K562 (cell line): ENCODE data around the gene SAFB. TPM values are rescaled to one million over a fixed set of nuclear protein-coding genes. Genes with fewer than 3 reads are reported as not detected.

ENCODE experiments used
- ETV6 ChIP-seq, 3 experiments: fragments of 150-350 bp in 1 of 3; sonication (generic) in 1 of 3; formaldehyde crosslinking in 1 of 3; IDR thresholded peaks; 2 replicates each; pipeline versions ENCODE4 v1.6.1 to v1.8.0; 2014 to 2022; ENCODE audit warnings: borderline replicate concordance in 2 of 3, low read depth in 2 of 3, antibody characterized with exemption in 1 of 3, low read length in 1 of 3, mild to moderate bottlenecking in 1 of 3, missing genetic modification reagents in 1 of 3
- RHOXF2B ChIP-seq: fragments of 250-450 bp; sonication (Bioruptor Pico); conservative IDR thresholded peaks from 2 replicates; pipeline ENCODE4 v1.5.1; 2021
- ZNF655 ChIP-seq: fragments of 250-450 bp; sonication (Bioruptor Pico); IDR thresholded peaks from 2 replicates; pipeline ENCODE4 v1.5.0; 2021
- ZNF778 ChIP-seq: fragments of 450-650 bp; formaldehyde crosslinking; IDR thresholded peaks from 2 replicates; pipeline ENCODE4 v1.4.0; 2020; ENCODE audit warnings: mild to moderate bottlenecking, moderate library complexity
- polyA plus RNA-seq, 8 experiments: library from polyadenylated mRNA; depleted of rRNA in 4 of 8; stranded (reverse) in 5 of 8; unstranded in 3 of 8; fragments of >200 nt; fragmentation: Nextera tagmentation in 2 of 8; fragmentation: Illumina TruSeq in 1 of 8; extraction: Ambion mirVana in 2 of 8; extraction: Trizol in 1 of 8; gene quantifications; 2 replicates each; pipeline versions ENCODE4 v1.2.1 to v1.2.3, GENCODE V29; 2011 to 2014; ENCODE audit warnings: inconsistent platforms in 1 of 8, missing spikeins in 1 of 8
- total RNA-seq, 7 experiments: library from RNA; depleted of rRNA in 6 of 7; stranded (reverse); fragments of >200 nt in 6 of 7; fragmentation: Illumina TruSeq in 2 of 7; extraction: Trizol in 2 of 7; gene quantifications; 2 replicates each; pipeline versions ENCODE4 v1.2.1 to v1.2.3, GENCODE V29; 2011 to 2021; ENCODE audit warnings: low replicate concordance in 1 of 7
- TF ChIP-seq, protein P1 (sequence below): fragments of 450-650 bp; formaldehyde crosslinking; IDR thresholded peaks from 2 replicates; pipeline ENCODE4 v1.4.0; 2022; ENCODE audit warnings: missing genetic modification characterization
- TF ChIP-seq, protein P2 (sequence below): fragments of 450-650 bp; IDR thresholded peaks from 2 replicates; pipeline ENCODE4 v1.6.1; 2016; ENCODE audit warnings: mild to moderate bottlenecking, moderate library complexity
- TF ChIP-seq, protein P3 (sequence below): fragments of 450-650 bp; formaldehyde crosslinking; IDR thresholded peaks from 2 replicates; pipeline ENCODE4 v1.4.0; 2020; ENCODE audit warnings: mild to moderate bottlenecking, moderate library complexity

Gene SAFB
- total and polyA plus RNA-seq, 9 of the 15 experiments (the other 6 are each of a cell fraction or from before 2014, with no cell fraction given) = 1.1 to 151 (median 83.1) TPM

GRCh38 chr19:5686647-5687359, 63.9 kb downstream of the SAFB start (continued):
- TF ChIP-seq, protein P1, sequence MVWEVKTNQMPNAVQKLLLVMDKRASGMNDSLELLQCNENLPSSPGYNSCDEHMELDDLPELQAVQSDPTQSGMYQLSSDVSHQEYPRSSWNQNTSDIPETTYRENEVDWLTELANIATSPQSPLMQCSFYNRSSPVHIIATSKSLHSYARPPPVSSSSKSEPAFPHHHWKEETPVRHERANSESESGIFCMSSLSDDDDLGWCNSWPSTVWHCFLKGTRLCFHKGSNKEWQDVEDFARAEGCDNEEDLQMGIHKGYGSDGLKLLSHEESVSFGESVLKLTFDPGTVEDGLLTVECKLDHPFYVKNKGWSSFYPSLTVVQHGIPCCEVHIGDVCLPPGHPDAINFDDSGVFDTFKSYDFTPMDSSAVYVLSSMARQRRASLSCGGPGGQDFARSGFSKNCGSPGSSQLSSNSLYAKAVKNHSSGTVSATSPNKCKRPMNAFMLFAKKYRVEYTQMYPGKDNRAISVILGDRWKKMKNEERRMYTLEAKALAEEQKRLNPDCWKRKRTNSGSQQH (CRISPR knock-in tag) = no peak
- TF ChIP-seq RHOXF2B (CRISPR knock-in tag) (no peak), ZNF655 (CRISPR knock-in tag) (no peak), ZNF778 (no peak), ETV6 (IDR thresholded peaks at IDR 0.05; ENCODE audit: borderline replicate concordance in 1 of 2, low read depth in 2 of 2, low read length in 1 of 2) (no peak), ETV6 (CRISPR knock-in tag; IDR thresholded peaks at IDR 0.05; ENCODE audit: borderline replicate concordance) (no peak)
- TF ChIP-seq, protein P2, sequence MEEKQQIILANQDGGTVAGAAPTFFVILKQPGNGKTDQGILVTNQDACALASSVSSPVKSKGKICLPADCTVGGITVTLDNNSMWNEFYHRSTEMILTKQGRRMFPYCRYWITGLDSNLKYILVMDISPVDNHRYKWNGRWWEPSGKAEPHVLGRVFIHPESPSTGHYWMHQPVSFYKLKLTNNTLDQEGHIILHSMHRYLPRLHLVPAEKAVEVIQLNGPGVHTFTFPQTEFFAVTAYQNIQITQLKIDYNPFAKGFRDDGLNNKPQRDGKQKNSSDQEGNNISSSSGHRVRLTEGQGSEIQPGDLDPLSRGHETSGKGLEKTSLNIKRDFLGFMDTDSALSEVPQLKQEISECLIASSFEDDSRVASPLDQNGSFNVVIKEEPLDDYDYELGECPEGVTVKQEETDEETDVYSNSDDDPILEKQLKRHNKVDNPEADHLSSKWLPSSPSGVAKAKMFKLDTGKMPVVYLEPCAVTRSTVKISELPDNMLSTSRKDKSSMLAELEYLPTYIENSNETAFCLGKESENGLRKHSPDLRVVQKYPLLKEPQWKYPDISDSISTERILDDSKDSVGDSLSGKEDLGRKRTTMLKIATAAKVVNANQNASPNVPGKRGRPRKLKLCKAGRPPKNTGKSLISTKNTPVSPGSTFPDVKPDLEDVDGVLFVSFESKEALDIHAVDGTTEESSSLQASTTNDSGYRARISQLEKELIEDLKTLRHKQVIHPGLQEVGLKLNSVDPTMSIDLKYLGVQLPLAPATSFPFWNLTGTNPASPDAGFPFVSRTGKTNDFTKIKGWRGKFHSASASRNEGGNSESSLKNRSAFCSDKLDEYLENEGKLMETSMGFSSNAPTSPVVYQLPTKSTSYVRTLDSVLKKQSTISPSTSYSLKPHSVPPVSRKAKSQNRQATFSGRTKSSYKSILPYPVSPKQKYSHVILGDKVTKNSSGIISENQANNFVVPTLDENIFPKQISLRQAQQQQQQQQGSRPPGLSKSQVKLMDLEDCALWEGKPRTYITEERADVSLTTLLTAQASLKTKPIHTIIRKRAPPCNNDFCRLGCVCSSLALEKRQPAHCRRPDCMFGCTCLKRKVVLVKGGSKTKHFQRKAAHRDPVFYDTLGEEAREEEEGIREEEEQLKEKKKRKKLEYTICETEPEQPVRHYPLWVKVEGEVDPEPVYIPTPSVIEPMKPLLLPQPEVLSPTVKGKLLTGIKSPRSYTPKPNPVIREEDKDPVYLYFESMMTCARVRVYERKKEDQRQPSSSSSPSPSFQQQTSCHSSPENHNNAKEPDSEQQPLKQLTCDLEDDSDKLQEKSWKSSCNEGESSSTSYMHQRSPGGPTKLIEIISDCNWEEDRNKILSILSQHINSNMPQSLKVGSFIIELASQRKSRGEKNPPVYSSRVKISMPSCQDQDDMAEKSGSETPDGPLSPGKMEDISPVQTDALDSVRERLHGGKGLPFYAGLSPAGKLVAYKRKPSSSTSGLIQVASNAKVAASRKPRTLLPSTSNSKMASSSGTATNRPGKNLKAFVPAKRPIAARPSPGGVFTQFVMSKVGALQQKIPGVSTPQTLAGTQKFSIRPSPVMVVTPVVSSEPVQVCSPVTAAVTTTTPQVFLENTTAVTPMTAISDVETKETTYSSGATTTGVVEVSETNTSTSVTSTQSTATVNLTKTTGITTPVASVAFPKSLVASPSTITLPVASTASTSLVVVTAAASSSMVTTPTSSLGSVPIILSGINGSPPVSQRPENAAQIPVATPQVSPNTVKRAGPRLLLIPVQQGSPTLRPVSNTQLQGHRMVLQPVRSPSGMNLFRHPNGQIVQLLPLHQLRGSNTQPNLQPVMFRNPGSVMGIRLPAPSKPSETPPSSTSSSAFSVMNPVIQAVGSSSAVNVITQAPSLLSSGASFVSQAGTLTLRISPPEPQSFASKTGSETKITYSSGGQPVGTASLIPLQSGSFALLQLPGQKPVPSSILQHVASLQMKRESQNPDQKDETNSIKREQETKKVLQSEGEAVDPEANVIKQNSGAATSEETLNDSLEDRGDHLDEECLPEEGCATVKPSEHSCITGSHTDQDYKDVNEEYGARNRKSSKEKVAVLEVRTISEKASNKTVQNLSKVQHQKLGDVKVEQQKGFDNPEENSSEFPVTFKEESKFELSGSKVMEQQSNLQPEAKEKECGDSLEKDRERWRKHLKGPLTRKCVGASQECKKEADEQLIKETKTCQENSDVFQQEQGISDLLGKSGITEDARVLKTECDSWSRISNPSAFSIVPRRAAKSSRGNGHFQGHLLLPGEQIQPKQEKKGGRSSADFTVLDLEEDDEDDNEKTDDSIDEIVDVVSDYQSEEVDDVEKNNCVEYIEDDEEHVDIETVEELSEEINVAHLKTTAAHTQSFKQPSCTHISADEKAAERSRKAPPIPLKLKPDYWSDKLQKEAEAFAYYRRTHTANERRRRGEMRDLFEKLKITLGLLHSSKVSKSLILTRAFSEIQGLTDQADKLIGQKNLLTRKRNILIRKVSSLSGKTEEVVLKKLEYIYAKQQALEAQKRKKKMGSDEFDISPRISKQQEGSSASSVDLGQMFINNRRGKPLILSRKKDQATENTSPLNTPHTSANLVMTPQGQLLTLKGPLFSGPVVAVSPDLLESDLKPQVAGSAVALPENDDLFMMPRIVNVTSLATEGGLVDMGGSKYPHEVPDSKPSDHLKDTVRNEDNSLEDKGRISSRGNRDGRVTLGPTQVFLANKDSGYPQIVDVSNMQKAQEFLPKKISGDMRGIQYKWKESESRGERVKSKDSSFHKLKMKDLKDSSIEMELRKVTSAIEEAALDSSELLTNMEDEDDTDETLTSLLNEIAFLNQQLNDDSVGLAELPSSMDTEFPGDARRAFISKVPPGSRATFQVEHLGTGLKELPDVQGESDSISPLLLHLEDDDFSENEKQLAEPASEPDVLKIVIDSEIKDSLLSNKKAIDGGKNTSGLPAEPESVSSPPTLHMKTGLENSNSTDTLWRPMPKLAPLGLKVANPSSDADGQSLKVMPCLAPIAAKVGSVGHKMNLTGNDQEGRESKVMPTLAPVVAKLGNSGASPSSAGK = peak; percentile 59
- TF ChIP-seq, protein P3, sequence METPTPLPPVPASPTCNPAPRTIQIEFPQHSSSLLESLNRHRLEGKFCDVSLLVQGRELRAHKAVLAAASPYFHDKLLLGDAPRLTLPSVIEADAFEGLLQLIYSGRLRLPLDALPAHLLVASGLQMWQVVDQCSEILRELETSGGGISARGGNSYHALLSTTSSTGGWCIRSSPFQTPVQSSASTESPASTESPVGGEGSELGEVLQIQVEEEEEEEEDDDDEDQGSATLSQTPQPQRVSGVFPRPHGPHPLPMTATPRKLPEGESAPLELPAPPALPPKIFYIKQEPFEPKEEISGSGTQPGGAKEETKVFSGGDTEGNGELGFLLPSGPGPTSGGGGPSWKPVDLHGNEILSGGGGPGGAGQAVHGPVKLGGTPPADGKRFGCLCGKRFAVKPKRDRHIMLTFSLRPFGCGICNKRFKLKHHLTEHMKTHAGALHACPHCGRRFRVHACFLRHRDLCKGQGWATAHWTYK (CRISPR knock-in tag) = peak; percentile 52; the same call in 1 of the 2 replicates
